SKM-1 (cell line): Measurements from ENCODE around the gene SLC19A3.

ENCODE experiments used
- DNase-seq: peaks from one replicate; lab custom pipeline; 2025; ENCODE audit not compliant: unreplicated experiment; lab: John Stamatoyannopoulos, UW

Gene SLC19A3

DNA sequence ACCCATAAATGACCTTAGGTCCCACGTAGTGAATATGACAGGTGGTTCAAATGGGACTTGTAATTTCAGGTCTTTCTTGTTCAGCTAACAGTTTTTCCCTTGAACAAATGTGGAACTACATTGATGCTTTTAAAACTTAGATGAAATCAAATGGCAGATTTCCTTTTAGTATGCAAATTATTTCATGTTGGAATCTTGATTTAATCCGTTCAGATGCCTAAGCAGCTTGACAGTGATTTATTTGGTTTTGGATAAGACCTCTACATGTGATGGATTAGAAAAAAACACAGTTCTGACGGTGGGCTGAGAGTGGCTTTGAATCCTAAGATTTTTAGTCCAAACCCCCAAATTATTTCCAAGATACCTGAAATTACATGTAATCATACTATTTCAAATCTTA, 83.6 kb downstream of the SLC19A3 start:
- DNase-seq: no peak
